HL-60 (cell line): ENCODE data around the gene NXF2B.
"Not testable (repeated sequence)": the region's sequence is repeated elsewhere in the genome, so short reads cannot be mapped to it uniquely, and the experiment has no call there.

ENCODE experiments used
- POLR2AphosphoS5 ChIP-seq: IDR thresholded peaks from 2 replicates; pipeline ENCODE4 v1.6.1; 2012; ENCODE audit warnings: low read depth
- REST ChIP-seq: IDR thresholded peaks from 2 replicates; pipeline ENCODE4 v1.6.1; 2012; ENCODE audit warnings: low read depth; ENCODE audit not compliant: insufficient replicate concordance
- SPI1 ChIP-seq: IDR thresholded peaks from 2 replicates; pipeline ENCODE4 v1.6.1; 2012; ENCODE audit warnings: low read depth, mild to moderate bottlenecking, borderline replicate concordance
- TF ChIP-seq, protein P1 (sequence below): IDR thresholded peaks from one replicate; pipeline ENCODE4 v1.5.1; 2011; ENCODE audit warnings: low read length, control low read depth, inconsistent platforms; ENCODE audit not compliant: insufficient read depth

DNA sequence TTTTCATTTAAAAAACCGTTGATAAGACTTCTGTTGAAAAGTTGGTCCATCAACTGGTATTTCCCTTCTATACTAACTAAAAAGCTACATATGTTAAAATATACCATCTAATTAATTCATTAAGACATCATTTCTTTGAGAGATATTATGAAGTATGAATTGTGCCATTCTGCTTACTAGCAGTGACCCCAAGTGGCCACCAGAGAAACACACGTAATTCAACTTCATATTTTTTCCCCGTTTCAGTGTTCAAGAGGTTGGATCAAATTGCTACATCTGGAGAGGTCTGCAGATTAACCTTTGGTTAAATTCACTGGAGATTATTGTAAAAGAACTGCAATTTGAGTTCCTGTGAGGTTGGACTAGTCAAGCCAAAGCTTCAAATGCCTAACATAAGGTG, 30.4 kb upstream of the NXF2B start:
- TF ChIP-seq, protein P1, sequence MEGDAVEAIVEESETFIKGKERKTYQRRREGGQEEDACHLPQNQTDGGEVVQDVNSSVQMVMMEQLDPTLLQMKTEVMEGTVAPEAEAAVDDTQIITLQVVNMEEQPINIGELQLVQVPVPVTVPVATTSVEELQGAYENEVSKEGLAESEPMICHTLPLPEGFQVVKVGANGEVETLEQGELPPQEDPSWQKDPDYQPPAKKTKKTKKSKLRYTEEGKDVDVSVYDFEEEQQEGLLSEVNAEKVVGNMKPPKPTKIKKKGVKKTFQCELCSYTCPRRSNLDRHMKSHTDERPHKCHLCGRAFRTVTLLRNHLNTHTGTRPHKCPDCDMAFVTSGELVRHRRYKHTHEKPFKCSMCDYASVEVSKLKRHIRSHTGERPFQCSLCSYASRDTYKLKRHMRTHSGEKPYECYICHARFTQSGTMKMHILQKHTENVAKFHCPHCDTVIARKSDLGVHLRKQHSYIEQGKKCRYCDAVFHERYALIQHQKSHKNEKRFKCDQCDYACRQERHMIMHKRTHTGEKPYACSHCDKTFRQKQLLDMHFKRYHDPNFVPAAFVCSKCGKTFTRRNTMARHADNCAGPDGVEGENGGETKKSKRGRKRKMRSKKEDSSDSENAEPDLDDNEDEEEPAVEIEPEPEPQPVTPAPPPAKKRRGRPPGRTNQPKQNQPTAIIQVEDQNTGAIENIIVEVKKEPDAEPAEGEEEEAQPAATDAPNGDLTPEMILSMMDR: not testable (repeated sequence)
- TF ChIP-seq REST, POLR2AphosphoS5, SPI1: not testable (repeated sequence)
